Measurements from ENCODE around the gene CAPN7. TPM values are rescaled to one million over a fixed set of nuclear protein-coding genes. Genes with fewer than 3 reads are reported as not detected.
"Not testable (repeated sequence)": the region's sequence is repeated elsewhere in the genome, so short reads cannot be mapped to it uniquely, and the experiment has no call there.

CAPN7 gene
- total RNA-seq, 2 experiments from 2014 or later = 23.6 to 28.1 TPM

GRCh38 chr3:15180042-15180611 lies 25.9 kb upstream of the CAPN7 start:
- Mint-ChIP-seq H3K27ac (no peak overlapping the region), H3K4me3 (no peak overlapping the region), H3K4me1 (ENCODE audit: low read depth) (peaks cover 6% of the 10 kb centered on the region), H3K27me3 (peaks cover 7% of the 10 kb centered on the region), H3K9me3 (no peaks in the 10 kb centered on the region), H3K36me3 (no peaks in the 10 kb centered on the region)
- ChIA-PET POLR2A (no interaction called here), CTCF (no interaction called here)
- no peak for DNase-seq
- intact Hi-C loops (cut with micrococcal nuclease) = no loop called here

- CTCF ChIA-PET = interaction anchor here (1.7 kb wide), 1 partner anchor 21 kb away, joined by 5 read pairs; no protein-coding TSS in a partner anchor
- no peak for DNase-seq
- no peak overlapping the region for H3K27ac Mint-ChIP-seq
- peaks cover 6% of the 10 kb centered on the region for H3K4me1 Mint-ChIP-seq (ENCODE audit: low read depth)
- no peak overlapping the region for H3K4me3 Mint-ChIP-seq
- intact Hi-C loops (cut with micrococcal nuclease) = no loop called here
- H3K36me3 Mint-ChIP-seq = no peaks in the 10 kb centered on the region
- H3K9me3 Mint-ChIP-seq = no peaks in the 10 kb centered on the region
- POLR2A ChIA-PET = no interaction called here
- H3K27me3 Mint-ChIP-seq = peaks cover 6% of the 10 kb centered on the region
Observed at GRCh38 chr3:15181511-15181910, 24.5 kb upstream of the CAPN7 start.

- no peak overlapping the region for H3K4me3 Mint-ChIP-seq
- intact Hi-C loops (cut with micrococcal nuclease) = no loop called here
- no peak overlapping the region for H3K27ac Mint-ChIP-seq
- ChIA-PET CTCF (interaction anchor here (1.7 kb wide), 1 partner anchor 21 kb away, joined by 5 read pairs; no protein-coding TSS in a partner anchor), POLR2A (no interaction called here)
- H3K9me3 Mint-ChIP-seq = no peaks in the 10 kb centered on the region
- no peak for DNase-seq
- H3K27me3 Mint-ChIP-seq = peaks cover 6% of the 10 kb centered on the region
- no peaks in the 10 kb centered on the region for H3K36me3 Mint-ChIP-seq
- peaks cover 6% of the 10 kb centered on the region for H3K4me1 Mint-ChIP-seq (ENCODE audit: low read depth)
Observed at GRCh38 chr3:15181963-15182362, 24.1 kb upstream of the CAPN7 start.

- Mint-ChIP-seq H3K4me1 (ENCODE audit: low read depth) (peaks cover 6% of the 10 kb centered on the region), H3K27me3 (peaks cover 6% of the 10 kb centered on the region), H3K9me3 (no peaks in the 10 kb centered on the region), H3K4me3 (no peak overlapping the region), H3K27ac (no peak overlapping the region), H3K36me3 (no peaks in the 10 kb centered on the region)
- ChIA-PET POLR2A (no interaction called here), CTCF (no interaction called here)
- intact Hi-C loops (cut with micrococcal nuclease) = no loop called here
- DNase-seq = no peak
Observed at GRCh38 chr3:15183011-15183410, 23.0 kb upstream of the CAPN7 start.

DNA sequence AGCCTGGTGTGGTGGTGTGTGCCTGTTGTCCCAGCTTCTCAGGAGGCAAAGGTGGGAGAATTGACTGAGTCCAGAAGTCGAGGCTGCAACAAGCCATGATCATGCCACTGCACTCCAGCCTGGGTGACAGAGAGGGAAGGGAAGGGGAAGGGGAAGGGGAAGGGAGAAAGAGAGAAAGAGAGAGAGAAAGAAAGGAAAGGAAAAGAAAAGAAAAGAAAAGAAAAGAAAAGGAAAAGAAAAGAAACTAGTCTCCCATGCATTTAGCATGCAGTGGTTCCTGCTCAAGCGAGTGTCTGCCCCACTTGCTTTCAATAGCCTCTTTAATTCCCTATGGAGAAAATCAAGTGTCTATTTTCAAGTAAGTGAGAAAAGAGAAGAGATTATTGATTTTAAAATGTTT lies 20.6 kb upstream of the CAPN7 start:
- Mint-ChIP-seq H3K36me3 (no peaks in the 10 kb centered on the region), H3K9me3 (no peaks in the 10 kb centered on the region), H3K4me3 (no peak overlapping the region), H3K27me3 (peaks cover 4% of the 10 kb centered on the region), H3K27ac (no peak overlapping the region), H3K4me1 (ENCODE audit: low read depth) (no peaks in the 10 kb centered on the region)
- no peak for DNase-seq
- intact Hi-C loops (cut with micrococcal nuclease) = no loop called here
- CTCF ChIA-PET = interaction anchor here (1.9 kb wide), 1 partner anchor 17 kb away, joined by 6 read pairs; no protein-coding TSS in a partner anchor
- POLR2A ChIA-PET = no interaction called here

- Mint-ChIP-seq H3K36me3 (no peaks in the 10 kb centered on the region), H3K27ac (no peak overlapping the region), H3K9me3 (no peaks in the 10 kb centered on the region), H3K4me3 (no peak overlapping the region), H3K27me3 (peaks cover 4% of the 10 kb centered on the region), H3K4me1 (ENCODE audit: low read depth) (no peaks in the 10 kb centered on the region)
- intact Hi-C loops (cut with micrococcal nuclease) = no loop called here
- ChIA-PET POLR2A (no interaction called here), CTCF (interaction anchor here (1.9 kb wide), 1 partner anchor 16 kb away, joined by 6 read pairs; no protein-coding TSS in a partner anchor)
- DNase-seq = no peak
Observed at GRCh38 chr3:15186101-15186476, 20.0 kb upstream of the CAPN7 start.

- H3K27me3 Mint-ChIP-seq; H3K4me1 Mint-ChIP-seq (ENCODE audit: low read depth); intact Hi-C loops (cut with micrococcal nuclease); DNase-seq; H3K36me3 Mint-ChIP-seq; H3K9me3 Mint-ChIP-seq; H3K27ac Mint-ChIP-seq; H3K4me3 Mint-ChIP-seq; POLR2A ChIA-PET: not testable (repeated sequence)
- CTCF ChIA-PET = interaction anchor here (1.9 kb wide), 1 partner anchor 16 kb away, joined by 6 read pairs; no protein-coding TSS in a partner anchor
Observed at GRCh38 chr3:15186477-15187164, 19.4 kb upstream of the CAPN7 start.

DNA sequence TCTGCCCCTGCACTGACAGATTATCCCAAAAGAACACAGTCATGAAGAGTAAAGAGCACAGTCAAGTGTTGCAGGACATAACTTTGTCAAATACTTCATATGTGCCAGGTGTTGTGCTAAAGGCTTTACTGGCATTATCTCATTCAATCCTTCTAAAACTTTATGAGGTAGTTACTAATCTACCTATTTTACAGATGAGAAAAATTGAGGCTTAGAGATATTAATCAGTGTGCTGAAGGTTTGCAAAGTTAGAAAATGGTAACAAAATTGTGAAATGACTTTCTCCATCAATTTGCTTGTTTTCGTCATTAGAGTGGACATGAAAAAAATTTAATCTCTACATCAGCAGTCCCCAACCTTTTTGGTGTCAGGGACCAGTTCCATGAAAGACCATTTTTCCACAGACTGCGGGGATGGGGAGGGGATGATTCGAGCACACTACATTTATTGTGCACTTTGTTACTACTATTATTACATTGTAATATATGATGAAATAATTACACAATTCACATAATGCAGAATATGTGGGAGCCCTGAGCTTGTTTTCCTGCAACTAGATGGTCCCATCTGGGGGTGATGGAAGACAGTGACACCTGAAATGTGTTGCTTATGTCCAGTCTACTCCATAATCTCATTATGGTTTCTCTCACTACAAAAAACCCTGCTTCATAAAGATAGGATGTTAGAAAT lies 8.6 kb upstream of the CAPN7 start:
- Mint-ChIP-seq H3K36me3 (no peaks in the 10 kb centered on the region), H3K27me3 (no peaks in the 10 kb centered on the region), H3K9me3 (no peaks in the 10 kb centered on the region), H3K4me3 (no peak overlapping the region), H3K4me1 (ENCODE audit: low read depth) (peaks cover 18% of the 10 kb centered on the region), H3K27ac (no peak overlapping the region)
- DNase-seq = no peak
- ChIA-PET POLR2A (no interaction called here), CTCF (interaction anchor here (1.7 to 2.1 kb wide), 2 partner anchors 89 to 208 kb away, joined by 6 to 7 read pairs; no protein-coding TSS in a partner anchor)
- intact Hi-C loops (cut with micrococcal nuclease) = no loop called here

- intact Hi-C loops (cut with micrococcal nuclease) = no loop called here
- no peak overlapping the region for H3K4me3 Mint-ChIP-seq
- H3K27ac Mint-ChIP-seq = peak overlapping the region; percentile 75
- H3K9me3 Mint-ChIP-seq = no peaks in the 10 kb centered on the region
- H3K27me3 Mint-ChIP-seq = no peaks in the 10 kb centered on the region
- CTCF ChIA-PET = interaction anchor here (2.1 to 3.3 kb wide), 2 partner anchors 90 to 207 kb away, joined by 6 to 13 read pairs; no protein-coding TSS in a partner anchor
- no peaks in the 10 kb centered on the region for H3K36me3 Mint-ChIP-seq
- H3K4me1 Mint-ChIP-seq (ENCODE audit: low read depth) = peaks cover 19% of the 10 kb centered on the region
- POLR2A ChIA-PET = no interaction called here
- DNase-seq = peak; percentile 24
Observed at GRCh38 chr3:15198686-15199085, 7.4 kb upstream of the CAPN7 start.

- Mint-ChIP-seq H3K4me1 (ENCODE audit: low read depth) (peaks cover 19% of the 10 kb centered on the region), H3K9me3 (no peaks in the 10 kb centered on the region), H3K27me3 (no peaks in the 10 kb centered on the region), H3K36me3 (no peaks in the 10 kb centered on the region), H3K27ac (no peak overlapping the region), H3K4me3 (no peak overlapping the region)
- POLR2A ChIA-PET = no interaction called here
- intact Hi-C loops (cut with micrococcal nuclease) = loop anchor here (10.0 kb wide), 1 partner anchor 1045 kb away; no protein-coding TSS in a partner anchor
- CTCF ChIA-PET = interaction anchor here (0.6 to 8.5 kb wide), 12 partner anchors 45 to 369 kb away, joined by 3 to 76 read pairs (median 4); partner anchors contain the start of gene SH3BP5
- DNase-seq = peak; percentile 36
Observed at GRCh38 chr3:15199493-15200105, 6.4 kb upstream of the CAPN7 start.

DNA sequence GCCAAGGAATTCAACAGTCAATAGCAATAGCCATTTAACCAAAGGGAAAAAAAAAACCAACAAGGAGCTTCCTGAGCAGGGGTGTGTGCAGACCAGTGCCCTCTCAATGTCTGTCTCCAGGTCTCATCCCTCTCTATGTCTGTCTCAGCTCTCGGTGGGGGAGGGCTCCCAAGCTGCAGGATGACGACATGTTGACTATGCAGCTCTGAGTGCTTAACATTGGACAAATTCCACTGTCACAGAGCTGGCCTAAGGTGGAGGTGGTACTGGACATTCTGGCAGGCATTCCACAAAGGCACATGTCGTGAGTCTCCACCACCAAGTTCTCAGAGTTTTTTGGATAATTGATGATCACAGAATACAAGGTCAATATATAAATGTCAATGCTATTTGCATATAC lies 2.0 kb upstream of the CAPN7 start:
- DNase-seq = no peak
- no peaks in the 10 kb centered on the region for H3K27me3 Mint-ChIP-seq
- H3K27ac Mint-ChIP-seq = no peak overlapping the region
- H3K4me3 Mint-ChIP-seq = no peak overlapping the region
- POLR2A ChIA-PET = no interaction called here
- H3K4me1 Mint-ChIP-seq (ENCODE audit: low read depth) = peaks cover 28% of the 10 kb centered on the region
- intact Hi-C loops (cut with micrococcal nuclease) = loop anchor here (10.0 kb wide), 1 partner anchor 1041 kb away; no protein-coding TSS in a partner anchor
- CTCF ChIA-PET = interaction anchor here (0.8 to 8.5 kb wide), 22 partner anchors 8 to 845 kb away, joined by 3 to 123 read pairs (median 4); partner anchors contain the start of gene RBSN
- H3K9me3 Mint-ChIP-seq = no peaks in the 10 kb centered on the region
- no peaks in the 10 kb centered on the region for H3K36me3 Mint-ChIP-seq
